ENCODE measurements around the gene TUB.

The TUB gene

GRCh38 chr11:8110396-8110795 lies 29.4 kb downstream of the TUB start:
- no peak for TF ChIP-seq ZNF274 (IDR thresholded peaks at IDR 0.05; ENCODE audit: low read depth, low read length)
- no peak overlapping the region for H3K4me3 ChIP-seq (ENCODE audit: low read length)

GRCh38 chr11:8111636-8112035 lies 30.6 kb downstream of the TUB start:
- no peak overlapping the region for H3K4me3 ChIP-seq (ENCODE audit: low read length)
- TF ChIP-seq ZNF274 (IDR thresholded peaks at IDR 0.05; ENCODE audit: low read depth, low read length) = no peak

GRCh38 chr11:8122173-8122764 lies 41.3 kb downstream of the TUB start:
- TF ChIP-seq ZNF274 (IDR thresholded peaks at IDR 0.05; ENCODE audit: low read depth, low read length) = no peak
- no peak overlapping the region for H3K4me3 ChIP-seq (ENCODE audit: low read length)

DNA sequence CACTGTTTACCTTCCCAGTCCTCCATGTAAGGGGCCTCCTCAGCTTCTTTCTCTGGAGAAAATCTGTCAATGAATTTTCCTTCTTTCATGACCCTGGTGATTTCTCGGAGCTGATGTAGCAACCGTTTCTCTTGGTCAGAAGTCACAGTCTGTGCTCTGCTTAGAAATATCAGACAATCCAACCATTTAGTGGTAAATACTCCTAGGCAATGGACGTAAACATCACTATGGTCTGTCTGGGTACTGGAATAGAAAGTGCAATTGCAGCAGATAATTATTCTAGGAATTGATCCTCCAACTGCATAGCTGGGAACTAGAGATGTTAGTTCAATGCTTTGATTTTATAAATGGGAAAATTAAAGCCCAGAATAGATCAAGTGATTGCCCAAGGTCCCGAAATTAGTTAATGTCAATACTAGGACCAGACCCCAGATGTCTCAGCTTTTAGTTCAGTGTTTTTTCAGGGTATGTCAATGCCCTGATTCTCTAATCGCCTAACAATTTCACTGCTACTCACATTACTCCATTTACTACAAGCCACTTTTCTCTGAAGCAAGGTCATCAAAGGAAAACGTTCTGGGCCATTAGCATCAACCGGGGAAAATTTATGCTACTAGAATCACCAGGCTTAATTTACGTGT lies 45.8 kb downstream of the TUB start:
- H3K4me3 ChIP-seq (ENCODE audit: low read length) = no peak overlapping the region
- TF ChIP-seq ZNF274 (IDR thresholded peaks at IDR 0.05; ENCODE audit: low read depth, low read length) = no peak

DNA sequence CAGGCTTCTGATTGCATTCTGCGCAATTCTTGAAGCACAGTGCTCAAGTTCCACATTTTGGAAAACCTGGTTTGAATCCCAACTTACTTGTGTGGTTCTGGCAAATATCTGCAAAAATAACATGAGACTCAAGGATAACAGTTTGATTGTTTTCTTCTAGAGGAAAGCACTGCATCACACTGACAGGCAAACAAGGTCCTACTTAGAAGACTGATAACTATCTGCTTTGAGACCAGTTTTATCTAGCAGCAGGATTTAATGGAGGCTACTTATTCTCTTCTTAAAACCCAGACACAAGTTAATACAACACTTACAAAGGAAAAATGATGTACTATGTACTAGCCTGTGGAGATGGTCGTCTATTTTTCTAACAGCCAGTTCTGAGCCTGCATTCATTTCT lies 46.4 kb downstream of the TUB start:
- TF ChIP-seq ZNF274 (IDR thresholded peaks at IDR 0.05; ENCODE audit: low read depth, low read length) = no peak
- H3K4me3 ChIP-seq (ENCODE audit: low read length) = no peak overlapping the region

DNA sequence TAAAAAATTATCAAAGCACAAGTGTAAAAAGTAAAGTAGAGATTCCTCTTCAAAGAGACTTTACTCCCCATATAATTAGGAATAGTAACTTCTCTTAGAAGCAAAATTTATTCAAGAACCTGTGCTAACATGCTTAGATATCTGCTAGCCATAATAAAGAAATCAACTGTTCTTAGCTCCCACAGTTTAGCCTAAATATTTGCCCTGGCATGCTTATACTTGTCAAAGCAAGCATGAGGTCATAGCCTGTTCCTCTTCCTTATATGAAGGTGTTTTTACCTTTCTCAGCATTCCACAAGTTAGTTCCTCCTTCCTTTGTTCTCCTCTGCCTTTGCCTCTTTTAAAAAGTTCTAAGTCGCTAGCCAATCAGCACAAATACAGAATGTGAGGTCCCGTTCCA lies 57.5 kb downstream of the TUB start:
- H3K4me3 ChIP-seq (ENCODE audit: low read length) = no peak overlapping the region
- TF ChIP-seq ZNF274 (IDR thresholded peaks at IDR 0.05; ENCODE audit: low read depth, low read length) = no peak

GRCh38 chr11:8149726-8150125 lies 68.7 kb downstream of the TUB start:
- no peak for TF ChIP-seq ZNF274 (IDR thresholded peaks at IDR 0.05; ENCODE audit: low read depth, low read length)

More at GRCh38 chr11:8149726-8150125, 68.7 kb downstream of the TUB start:
- H3K4me3 ChIP-seq (ENCODE audit: low read length) = no peak overlapping the region
